Esophagus squamous epithelium (tissue), 5 donors: Measurements from ENCODE around the gene SPA17. TPM values are rescaled to one million over a fixed set of nuclear protein-coding genes. Genes with fewer than 3 reads are reported as not detected.
A peak's percentile ranks its signal among the peaks of the same experiment; 100 is the strongest.

Source experiments
- DNase-seq: peaks from one replicate; lab custom pipeline; 2025; lab: John Stamatoyannopoulos, UW
- H3K27ac ChIP-seq, 4 donors: fragments of 200-600 bp; sonication (generic); one replicate each; pipeline ENCODE4 v1.5.1; 2016 to 2019; ENCODE audit warnings: mild to moderate bottlenecking in 1 of 4
- H3K27me3 ChIP-seq, 4 donors: fragments of 200-600 bp; sonication (generic); 1 replicate in 3 of 4; 2 replicates in 1 of 4; pipeline versions ENCODE4 v1.5.1 to v1.6.0; 2017 to 2021; ENCODE audit warnings: antibody characterized with exemption in 1 of 4
- H3K36me3 ChIP-seq, 3 donors: fragments of 200-600 bp; sonication (generic); one replicate each; pipeline ENCODE4 v1.5.1; 2016 to 2019
- H3K4me1 ChIP-seq, 3 donors: fragments of 200-600 bp; sonication (generic); one replicate each; pipeline ENCODE4 v1.5.1; 2017 to 2019
- H3K4me3 ChIP-seq, 4 donors: fragments of 200-600 bp; sonication (generic); 1 replicate in 3 of 4; 2 replicates in 1 of 4; pipeline ENCODE4 v1.5.1; 2016 to 2019; ENCODE audit warnings: mild to moderate bottlenecking in 2 of 4, moderate library complexity in 1 of 4
- H3K9me3 ChIP-seq, 3 donors: fragments of 200-600 bp; sonication (generic); one replicate each; pipeline ENCODE4 v1.5.1; 2016 to 2019
- CTCF ChIP-seq, 6 experiments: fragments of 450-650 bp in 4 of 6; fragments of 200-600 bp in 2 of 6; sonication (generic) in 2 of 6; IDR thresholded peaks; one replicate each; pipeline ENCODE4 v1.5.1; 2016 to 2019; ENCODE audit warnings: antibody characterized with exemption in 6 of 6, mild to moderate bottlenecking in 4 of 6, moderate library complexity in 4 of 6
- POLR2A ChIP-seq, 4 donors: fragments of 450-650 bp; IDR thresholded peaks; one replicate each; pipeline ENCODE4 v1.6.1; 2017; ENCODE audit warnings: antibody characterized with exemption in 4 of 4, mild to moderate bottlenecking in 4 of 4, moderate library complexity in 3 of 4
- whole genome bisulfite sequencing, 2 donors: methylation state at CpG; one replicate each; pipeline ENCODE4 v1.1.5; 2018; 5-methylcytosine and 5-hydroxymethylcytosine counted together
- intact Hi-C: fragments of 100-400 bp; cut with DNase I; formaldehyde crosslinking; loops from one replicate; pipeline ENCODE4 v1.15.0; 2022
- total RNA-seq, 4 donors: library from RNA; depleted of rRNA; stranded (reverse); fragments of >200 nt; gene quantifications; one replicate each; pipeline ENCODE4 v1.1.0, GENCODE V29; 2016
- donor health status: DM: yes; HTN: yes; CAD: no.

SPA17 gene
- total RNA-seq, 4 donors from 2014 or later, result 2.3 to 8.5 (median 6.0) TPM

DNA sequence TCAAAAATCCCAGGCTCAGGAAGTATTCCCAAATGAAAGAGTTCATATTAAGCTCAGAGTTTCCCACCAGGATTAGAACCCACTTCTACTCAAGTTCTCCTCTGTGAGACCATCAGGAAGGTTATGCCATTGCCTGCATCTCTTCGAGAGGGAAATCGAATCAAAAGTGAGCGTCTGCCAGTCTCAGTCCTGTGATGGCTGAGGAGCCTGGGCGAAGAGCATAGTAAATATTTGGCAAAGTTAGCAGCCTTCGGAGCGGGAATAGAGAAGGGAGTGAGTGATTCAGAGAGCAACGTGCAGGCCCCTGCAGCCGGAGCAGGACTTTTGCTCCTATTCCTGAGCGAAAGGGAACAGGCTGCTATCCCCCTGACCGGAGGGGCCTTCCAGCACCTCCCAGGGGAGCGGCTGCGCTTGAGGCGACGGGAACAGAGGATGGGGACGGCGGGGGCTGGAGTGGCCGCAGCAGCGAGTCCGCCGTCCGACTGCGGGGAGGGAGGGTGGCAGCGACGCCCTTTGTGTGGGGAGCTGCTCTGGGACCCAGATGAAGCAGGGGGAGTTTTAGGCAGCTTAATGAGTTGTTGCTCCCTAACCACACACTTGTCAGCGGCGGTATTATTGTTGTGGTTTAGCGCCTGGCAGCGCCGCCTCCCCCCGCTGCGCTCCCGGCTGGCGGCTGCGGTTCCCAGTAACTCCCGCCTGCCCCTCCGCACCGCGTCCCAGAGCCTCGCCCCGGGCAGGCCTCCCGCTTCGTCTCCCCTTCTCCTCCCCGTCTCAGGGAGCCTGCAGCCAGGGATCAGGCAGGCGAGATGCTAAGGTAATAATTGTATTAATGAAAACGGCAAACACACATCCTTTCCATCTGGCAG lies 44.3 kb downstream of the SPA17 start:
- peak overlapping the region in 2 of 4 donors; percentile 26 to 60 for H3K27ac ChIP-seq
- H3K27me3 ChIP-seq, result peaks cover 0 to 76% (median 3%) of the 10 kb centered on the region in 4 donors
- peaks cover 0 to 23% (median 11%) of the 10 kb centered on the region in 3 donors for H3K4me1 ChIP-seq
- H3K9me3 ChIP-seq, result no peaks in the 10 kb centered on the region
- no peaks in the 10 kb centered on the region for H3K36me3 ChIP-seq
- intact Hi-C loops, result no loop called here
- DNase-seq, result no peak
- WGBS, 2 donors, result 1 to 7% methylated on average over 13 of the region's 45 CpGs
- no peak for TF ChIP-seq CTCF (IDR thresholded peaks at IDR 0.05)
- no peak for TF ChIP-seq POLR2A (IDR thresholded peaks at IDR 0.05)
- H3K4me3 ChIP-seq, result peak overlapping the region; percentile 18 to 65 (median 38)

GRCh38 chr11:124718801-124719200 lies 45.1 kb downstream of the SPA17 start:
- TF ChIP-seq POLR2A (IDR thresholded peaks at IDR 0.05) (no peak), CTCF (IDR thresholded peaks at IDR 0.05) (no peak)
- intact Hi-C loops, result no loop called here
- peaks cover 0 to 23% (median 11%) of the 10 kb centered on the region in 3 donors for H3K4me1 ChIP-seq
- H3K9me3 ChIP-seq, result no peaks in the 10 kb centered on the region
- no peak overlapping the region for H3K4me3 ChIP-seq
- no peak for DNase-seq
- no peak overlapping the region for H3K27ac ChIP-seq
- no peaks in the 10 kb centered on the region for H3K36me3 ChIP-seq
- WGBS, 2 donors, result 62 to 64% methylated on average over 10 to 14 of the region's 14 CpGs
- H3K27me3 ChIP-seq, result peaks cover 0 to 84% (median 3%) of the 10 kb centered on the region in 4 donors

GRCh38 chr11:124719534-124719933 lies 45.8 kb downstream of the SPA17 start:
- H3K27ac ChIP-seq, result no peak overlapping the region
- no peaks in the 10 kb centered on the region for H3K9me3 ChIP-seq
- no peaks in the 10 kb centered on the region for H3K36me3 ChIP-seq
- H3K4me1 ChIP-seq, result peaks cover 0 to 23% (median 11%) of the 10 kb centered on the region in 3 donors
- no peak for DNase-seq
- intact Hi-C loops, result no loop called here
- no CpG with 5 or more reads among the region's 2 CpGs for WGBS, 2 donors
- H3K4me3 ChIP-seq, result no peak overlapping the region
- H3K27me3 ChIP-seq, result peaks cover 0 to 91% (median 3%) of the 10 kb centered on the region in 4 donors
- TF ChIP-seq CTCF (IDR thresholded peaks at IDR 0.05) (no peak), POLR2A (IDR thresholded peaks at IDR 0.05) (no peak)

DNA sequence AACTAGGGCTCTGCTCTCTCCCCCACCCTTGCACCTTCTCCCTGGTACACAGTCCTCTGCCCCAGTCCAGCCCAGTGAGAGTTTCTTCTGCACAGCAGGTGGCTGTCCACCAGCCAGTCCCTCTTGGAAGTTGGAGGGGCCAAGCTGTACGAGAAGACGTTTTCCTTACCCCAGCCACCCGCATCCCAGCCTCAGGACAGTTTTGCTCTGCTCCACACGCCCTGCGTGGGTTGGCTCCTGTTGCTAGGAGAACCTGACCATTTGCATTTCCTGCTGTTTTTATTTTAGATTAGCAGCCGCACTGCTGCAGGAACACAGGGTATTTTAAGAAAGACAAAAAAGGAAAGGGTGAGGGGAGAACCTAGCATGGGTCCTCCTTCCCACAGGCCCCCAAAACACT lies 48.5 kb downstream of the SPA17 start:
- peaks cover 0 to 29% (median 11%) of the 10 kb centered on the region in 3 donors for H3K4me1 ChIP-seq
- H3K36me3 ChIP-seq, result no peaks in the 10 kb centered on the region
- no peak for TF ChIP-seq POLR2A (IDR thresholded peaks at IDR 0.05)
- no peak for TF ChIP-seq CTCF (IDR thresholded peaks at IDR 0.05)
- intact Hi-C loops, result no loop called here
- no peak for DNase-seq
- 32 to 42% methylated on average over 6 of the region's 6 CpGs for WGBS, 2 donors
- no peaks in the 10 kb centered on the region for H3K9me3 ChIP-seq
- no peak overlapping the region for H3K27ac ChIP-seq
- H3K4me3 ChIP-seq, result no peak overlapping the region
- H3K27me3 ChIP-seq, result peaks cover 0 to 96% (median 3%) of the 10 kb centered on the region in 4 donors
